GM12801 (cell line): ENCODE results near the gene TIMP2.

Experiments used
- CTCF ChIP-seq: IDR thresholded peaks from one replicate; pipeline ENCODE4 v1.5.1; 2011; ENCODE audit warnings: control low read depth; ENCODE audit not compliant: insufficient read length; ENCODE audit errors: extremely low read depth

TIMP2 gene

GRCh38 chr17:78897664-78898047 lies 27.5 kb downstream of the TIMP2 start:
- TF ChIP-seq CTCF = no peak

DNA sequence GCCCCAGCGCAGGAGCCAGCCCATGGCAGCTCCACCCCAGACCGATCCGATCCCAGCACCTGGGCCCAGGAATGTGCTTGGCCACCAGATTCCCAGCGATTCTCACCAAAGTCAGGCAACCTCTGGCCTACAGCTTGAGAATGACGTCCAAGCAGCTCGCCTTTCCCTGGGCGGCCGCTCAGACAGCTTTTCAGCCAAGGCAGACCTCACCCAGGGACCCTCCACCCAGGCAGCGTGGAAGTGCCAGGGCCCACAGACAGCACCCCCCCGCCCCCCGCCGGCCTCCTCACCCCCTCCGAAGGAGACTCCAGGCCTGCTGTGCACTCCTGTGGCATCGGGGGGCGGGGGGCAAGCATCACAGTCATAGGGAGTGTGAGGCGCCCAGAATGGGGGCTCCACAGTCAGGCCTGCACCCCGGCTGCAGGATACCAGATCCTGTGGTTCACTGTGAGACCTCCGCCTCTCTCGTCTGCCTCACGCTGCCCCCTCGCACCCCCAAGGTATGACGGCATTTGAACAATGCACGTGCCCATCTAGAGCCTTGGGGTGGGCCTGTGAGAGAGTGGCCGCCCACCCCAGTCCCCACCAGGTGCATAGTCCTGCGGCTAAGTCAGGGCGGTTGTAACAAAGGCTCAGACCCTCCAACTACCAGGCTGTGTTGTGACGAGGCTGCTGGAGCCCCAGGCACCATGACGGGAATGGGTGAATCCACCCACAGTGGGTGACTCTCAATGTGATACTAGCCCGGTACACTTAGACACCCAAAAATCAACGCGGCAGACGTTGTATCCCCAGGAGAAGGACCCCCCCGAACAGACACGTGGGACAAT lies 28.1 kb downstream of the TIMP2 start:
- no peak for TF ChIP-seq CTCF

DNA sequence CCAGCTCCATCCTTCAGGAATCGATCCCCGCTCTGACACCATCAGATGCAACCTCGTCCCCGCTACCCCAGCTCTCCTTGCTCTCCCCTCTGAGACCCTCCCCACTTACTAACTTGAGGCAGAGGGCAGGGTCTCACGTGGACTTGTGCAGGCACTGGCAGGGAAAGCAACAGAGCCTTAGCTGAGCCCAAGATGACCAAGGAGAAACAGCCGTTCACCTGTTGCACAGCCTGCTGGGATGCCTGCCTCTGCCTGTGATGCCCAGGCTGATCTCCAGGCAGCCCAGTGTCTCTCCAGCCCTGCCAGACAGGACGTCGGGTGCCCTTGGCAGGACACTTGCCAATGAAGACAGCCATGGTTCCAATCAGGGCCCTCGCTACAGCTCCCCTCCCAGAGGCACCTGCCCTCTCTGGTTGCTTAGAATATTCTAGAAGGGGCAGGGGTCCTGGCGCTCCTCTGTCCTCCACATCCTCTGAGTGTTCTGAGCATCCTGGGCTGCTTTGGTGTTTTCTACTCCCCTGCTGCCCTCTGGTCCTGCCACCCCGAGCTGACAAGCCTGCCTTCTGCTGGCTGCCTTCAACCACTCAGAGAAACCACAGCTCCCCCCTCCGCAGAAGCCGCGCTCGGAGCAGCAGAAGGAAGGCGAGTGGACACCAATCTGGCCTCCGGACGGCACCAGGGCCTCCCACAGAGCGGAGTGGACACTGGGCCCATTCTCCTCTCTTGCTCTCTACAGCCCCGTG lies 28.9 kb downstream of the TIMP2 start:
- no peak for TF ChIP-seq CTCF

DNA sequence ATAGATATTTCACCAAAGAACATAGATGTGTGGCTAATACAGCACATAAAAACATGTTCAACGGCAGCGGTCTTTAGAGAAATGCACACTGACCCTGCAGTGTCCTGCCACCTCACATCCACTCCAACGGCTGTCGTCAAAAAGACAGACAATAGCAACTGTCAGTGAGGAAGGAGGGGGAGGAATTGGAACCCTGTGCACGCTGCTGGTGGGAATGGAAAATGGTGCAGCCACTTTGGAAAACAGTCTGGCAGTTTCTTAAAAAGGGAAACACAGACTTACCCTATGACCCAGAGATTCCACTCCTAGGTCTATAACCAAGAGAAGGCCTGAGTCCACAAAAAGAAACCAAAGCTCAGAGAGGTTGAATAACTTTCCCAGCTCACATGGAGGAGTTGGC lies 29.9 kb downstream of the TIMP2 start:
- no peak for TF ChIP-seq CTCF

DNA sequence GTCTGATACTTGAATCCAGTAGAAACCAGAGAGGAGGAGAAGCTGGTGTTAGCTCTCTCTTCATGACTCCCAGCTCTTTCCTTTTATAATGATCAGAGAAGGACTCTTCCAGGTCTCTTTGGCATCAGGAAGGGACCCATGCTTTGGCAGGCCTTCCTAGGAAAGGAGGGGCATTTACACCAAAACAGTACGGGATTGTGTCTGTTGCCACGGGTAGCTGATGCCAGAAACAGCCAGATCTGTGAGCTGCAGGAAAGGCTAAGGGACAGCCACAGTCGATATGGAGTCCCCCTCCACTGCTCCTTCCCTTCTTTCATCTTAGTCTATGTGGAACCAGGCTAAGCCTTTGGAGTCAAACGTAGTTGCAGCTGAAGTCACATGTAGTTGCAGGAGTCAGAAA lies 31.5 kb downstream of the TIMP2 start:
- no peak for TF ChIP-seq CTCF

DNA sequence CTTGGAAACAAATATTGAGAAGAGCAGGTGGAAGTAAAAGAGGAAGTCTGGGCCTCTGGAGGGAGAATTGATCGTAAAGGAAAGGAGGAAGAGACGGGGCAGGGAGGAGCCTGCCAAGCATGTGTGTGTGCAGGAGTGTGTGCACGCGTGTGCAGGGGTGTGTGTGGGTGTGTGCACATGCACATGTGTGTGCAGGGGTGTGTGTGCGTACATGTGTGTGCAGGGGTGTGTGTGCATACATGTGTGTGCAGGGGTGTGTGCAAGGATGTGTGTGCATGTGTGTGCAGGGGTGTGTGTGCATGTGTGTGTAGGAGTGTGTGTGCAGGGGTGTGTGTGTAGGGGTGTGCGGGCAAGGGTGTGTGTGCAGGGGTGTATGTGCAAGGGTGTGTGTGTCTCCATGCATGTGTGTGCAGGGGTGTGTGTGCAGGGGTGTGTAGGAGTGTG lies 32.2 kb downstream of the TIMP2 start:
- TF ChIP-seq CTCF = no peak

DNA sequence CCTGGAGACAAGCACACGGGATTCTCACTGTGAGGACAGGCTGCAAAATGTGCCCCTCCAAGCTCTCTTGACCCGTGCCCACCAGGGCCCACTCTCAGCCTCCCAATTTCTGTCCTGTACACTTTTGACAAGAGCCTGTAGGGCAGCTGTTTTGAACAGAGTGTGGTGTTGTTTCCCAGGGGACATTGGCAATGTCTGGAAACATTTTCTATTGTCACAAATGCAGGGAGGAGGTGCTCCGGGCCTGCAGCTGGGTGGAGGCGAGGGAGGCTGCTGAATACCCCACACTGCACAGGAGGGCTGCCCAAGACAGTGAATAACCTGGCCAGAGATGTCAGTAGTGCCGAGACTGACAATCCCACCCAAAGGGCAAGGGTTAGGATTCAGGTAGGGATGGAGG lies 32.7 kb downstream of the TIMP2 start:
- TF ChIP-seq CTCF = no peak
